K562 (cell line): ENCODE data around the gene ZNF648. TPM values are rescaled to one million over a fixed set of nuclear protein-coding genes. Genes with fewer than 3 reads are reported as not detected.

Source experiments
- ATAC-seq: fragments of 200-7000 bp; cut with Tn5 transposase; 3 replicates; pipeline ENCODE4 v1.9.1; 2020; ENCODE audit warnings: moderate library complexity
- BruUV-seq: library from RNA; stranded (reverse); fragments of 400-500 nt; replicated peaks from 2 replicates; lab custom pipeline; 2021; lab: Mats Ljungman, UMichigan
- CTCF ChIA-PET: fragments of 300-600 bp; formaldehyde crosslinking; extraction: SDS; loops from one replicate; lab custom pipeline; 2021; ENCODE audit warnings: low intra/inter-chr PET ratio; lab: Yijun Ruan, JAX
- POLR2A ChIA-PET: fragments of 300-600, 350-650 bp; sonication (Branson Sonifier 250); formaldehyde crosslinking; extraction: SDS; loops from one replicate; lab custom pipeline; 2021; ENCODE audit warnings: antibody characterized with exemption, inconsistent platforms; lab: Yijun Ruan, JAX
- DNase-seq, 4 experiments: peaks; one replicate each; pipeline versions ENCODE4 v3.0.0 to v3.0.0-alpha.2; 2011 to 2018; ENCODE audit warnings: low spot score in 3 of 4, mixed read lengths in 3 of 4; ENCODE audit errors: extremely low read depth in 1 of 4
- FAIRE-seq: peaks from 2 replicates; lab custom pipeline; 2011; peaks lifted over from hg19 to GRCh38; lab: Jason Lieb, UNC
- H2AFZ ChIP-seq: 2 replicates; pipeline ENCODE4 v1.6.0; 2011; ENCODE audit warnings: low read depth, low read length, control low read depth, inconsistent platforms
- H3K27ac ChIP-seq: fragments of 200-600 bp; 3 replicates; pipeline ENCODE4 v1.8.0; 2011; ENCODE audit warnings: low read depth, mild to moderate bottlenecking, control low read depth, inconsistent platforms, low read length, moderate library complexity, mixed read lengths; ENCODE audit errors: extremely low read depth
- H3K27me3 ChIP-seq, 2 experiments: fragments of 300-600 bp in 1 of 2; 2 replicates in 1 of 2; 3 replicates in 1 of 2; pipeline versions ENCODE4 v1.6.0 to v1.8.0; 2011; ENCODE audit warnings: inconsistent platforms in 2 of 2, low read length in 2 of 2, mild to moderate bottlenecking in 1 of 2, mixed read lengths in 1 of 2, moderate library complexity in 1 of 2; ENCODE audit not compliant: control insufficient read depth in 2 of 2, insufficient read depth in 2 of 2
- H3K36me3 ChIP-seq: fragments of 300-600 bp; 3 replicates; pipeline ENCODE4 v1.8.0; 2011; ENCODE audit warnings: mild to moderate bottlenecking, low read length, inconsistent platforms; ENCODE audit not compliant: control insufficient read depth, insufficient read depth
- H3K4me1 ChIP-seq, 2 experiments: fragments of 200-600 bp in 1 of 2; replicated peaks in 1 of 2; 2 replicates in 1 of 2; 3 replicates in 1 of 2; pipeline versions ENCODE4 v1.5.1 to v1.8.0; 2011; ENCODE audit warnings: inconsistent platforms in 2 of 2, low read length in 2 of 2, mild to moderate bottlenecking in 1 of 2, mixed read lengths in 1 of 2, moderate library complexity in 1 of 2; ENCODE audit not compliant: control insufficient read depth in 2 of 2, insufficient read depth in 2 of 2
- H3K4me2 ChIP-seq: 2 replicates; pipeline ENCODE4 v1.6.1; 2011; ENCODE audit warnings: low read length, control low read depth, inconsistent platforms, mixed read lengths; ENCODE audit not compliant: insufficient read depth
- H3K4me3 ChIP-seq: fragments of 200-600 bp; sonication (generic), shearing (Covaris generic); 2 replicates; pipeline ENCODE4 v1.5.1; 2016; ENCODE audit warnings: control low read depth, inconsistent platforms
- H3K79me2 ChIP-seq: fragments of 200-600 bp; 3 replicates; pipeline ENCODE4 v1.8.0; 2011; ENCODE audit warnings: low read length, inconsistent platforms; ENCODE audit not compliant: control insufficient read depth, insufficient read depth
- H3K9ac ChIP-seq, 2 experiments: 2 replicates each; pipeline versions ENCODE4 v1.6.0 to v1.6.1; 2011; ENCODE audit warnings: low read depth in 2 of 2, low read length in 2 of 2, control low read depth in 1 of 2, inconsistent platforms in 1 of 2, mild to moderate bottlenecking in 1 of 2, mixed read lengths in 1 of 2; ENCODE audit not compliant: insufficient read depth in 1 of 2
- H3K9me1 ChIP-seq: one replicate; pipeline ENCODE4 v1.6.0; 2011; ENCODE audit warnings: inconsistent platforms, mild to moderate bottlenecking, low read length, moderate library complexity; ENCODE audit not compliant: control insufficient read depth, insufficient read depth
- H3K9me3 ChIP-seq: replicated peaks from 2 replicates; pipeline ENCODE4 v1.5.1; 2011; ENCODE audit warnings: low read depth, low read length, inconsistent platforms; ENCODE audit not compliant: control insufficient read depth, insufficient read depth
- H4K20me1 ChIP-seq: replicated peaks from 2 replicates; pipeline ENCODE4 v1.6.1; 2011; ENCODE audit warnings: low read length, inconsistent platforms, mixed read lengths; ENCODE audit not compliant: control insufficient read depth, insufficient read depth
- CTCF ChIP-seq, 3 experiments: IDR thresholded peaks in 2 of 3; conservative IDR thresholded peaks in 1 of 3; 2 replicates each; pipeline ENCODE4 v1.5.1; 2011 to 2012; ENCODE audit warnings: low read length in 3 of 3, mild to moderate bottlenecking in 3 of 3, control low read depth in 2 of 3, improper control_type of control experiment in 1 of 3, inconsistent platforms in 1 of 3, low read depth in 1 of 3, mixed read lengths in 1 of 3, moderate library complexity in 1 of 3; ENCODE audit not compliant: insufficient read depth in 2 of 3
- CTCFL ChIP-seq: IDR thresholded peaks from 2 replicates; pipeline ENCODE4 v1.6.1; 2011; ENCODE audit warnings: borderline replicate concordance, low read depth, mild to moderate bottlenecking, moderate library complexity, low read length; ENCODE audit not compliant: insufficient read depth, poor library complexity, severe bottlenecking
- HCFC1 ChIP-seq: IDR thresholded peaks from 2 replicates; pipeline ENCODE4 v1.6.1; 2012; ENCODE audit warnings: low read depth, low read length, improper control_type of control experiment
- HNRNPLL ChIP-seq: fragments of 200-400 bp; formaldehyde crosslinking; IDR thresholded peaks from 2 replicates; pipeline ENCODE4 v1.6.1; 2017; ENCODE audit warnings: low read length, low read depth, mild to moderate bottlenecking; ENCODE audit not compliant: poor library complexity, severe bottlenecking
- NRF1 ChIP-seq, 2 experiments: fragments of 450-650 bp; IDR thresholded peaks in 1 of 2; conservative IDR thresholded peaks in 1 of 2; 2 replicates each; pipeline ENCODE4 v1.6.1; 2014; ENCODE audit warnings: mild to moderate bottlenecking in 2 of 2
- POLR2B ChIP-seq: fragments of 450-650 bp; IDR thresholded peaks from 2 replicates; pipeline ENCODE4 v1.6.1; 2018; ENCODE audit warnings: low read depth; ENCODE audit not compliant: partially characterized antibody
- TEAD2 ChIP-seq: fragments of 450-650 bp; IDR thresholded peaks from 2 replicates; pipeline ENCODE4 v1.6.1; 2016; ENCODE audit warnings: missing genetic modification characterization, control low read depth, missing compliant biosample characterization
- WGBS: fragments of 100-300 bp; shearing (Covaris generic); methylation state at CpG from one replicate; pipeline ENCODE4 v1.1.6; 2016; ENCODE audit warnings: low coverage, mixed read lengths; ENCODE audit not compliant: insufficient coverage; ENCODE audit errors: missing lambda C conversion rate; 5-methylcytosine and 5-hydroxymethylcytosine counted together
- in situ Hi-C: fragments of 300-500 bp; cut with MboI; formaldehyde crosslinking; loops from 4 replicates; pipeline ENCODE4 v1.15.0; 2018; ENCODE audit warnings: inconsistent platforms, mixed read lengths
- intact Hi-C: fragments of 100-400 bp; cut with micrococcal nuclease; formaldehyde crosslinking; loops from 2 replicates; pipeline ENCODE4 v1.14.2; 2022
- polyA plus RNA-seq, 8 experiments: library from polyadenylated mRNA; depleted of rRNA in 4 of 8; stranded (reverse) in 5 of 8; unstranded in 3 of 8; fragments of >200 nt; fragmentation: Nextera tagmentation in 2 of 8; fragmentation: Illumina TruSeq in 1 of 8; extraction: Ambion mirVana in 2 of 8; extraction: Trizol in 1 of 8; gene quantifications; 2 replicates each; pipeline versions ENCODE4 v1.2.1 to v1.2.3, GENCODE V29; 2011 to 2014; ENCODE audit warnings: inconsistent platforms in 1 of 8, missing spikeins in 1 of 8
- total RNA-seq, 7 experiments: library from RNA; depleted of rRNA in 6 of 7; stranded (reverse); fragments of >200 nt in 6 of 7; fragmentation: Illumina TruSeq in 2 of 7; extraction: Trizol in 2 of 7; gene quantifications; 2 replicates each; pipeline versions ENCODE4 v1.2.1 to v1.2.3, GENCODE V29; 2011 to 2021; ENCODE audit warnings: low replicate concordance in 1 of 7

The ZNF648 gene
- total and polyA plus RNA-seq, 9 of the 15 experiments (the other 6 are each of a cell fraction or from before 2014, with no cell fraction given), result 0.06 to 0.27 (median 0.18) TPM; not detected in 2

- in situ Hi-C loops (loop anchor here (10.0 kb wide), 1 partner anchor 585 kb away; no protein-coding TSS in a partner anchor), intact Hi-C loops (no loop called here)
- Histone ChIP-seq H3K36me3 (no peaks in the 10 kb centered on the region), H4K20me1 (no peaks in the 10 kb centered on the region), H3K79me2 (no peaks in the 10 kb centered on the region), H3K27me3 (peaks cover 32 to 46% of the 10 kb centered on the region in 2 experiments), H3K4me2 (no peak overlapping the region), H3K4me3 (no peak overlapping the region), H2AFZ (no peak overlapping the region), H3K9me1 (no peaks in the 10 kb centered on the region), H3K9me3 (no peaks in the 10 kb centered on the region), H3K27ac (no peak overlapping the region), H3K9ac (no peak overlapping the region; a peak in 1 of 4 replicates), H3K4me1 (peaks cover 0 to 12% of the 10 kb centered on the region in 2 experiments; a peak in 1 of 5 replicates)
- no peak for FAIRE-seq
- no peak for DNase-seq
- ChIA-PET POLR2A (interaction anchor here (0.9 kb wide), 1 partner anchor 12 kb away, joined by 3 read pairs; no protein-coding TSS in a partner anchor), CTCF (no interaction called here)
- BruUV-seq, result no TSS peak
- TF ChIP-seq POLR2B, result no peak
- ATAC-seq, result no peak
- 0% methylated on average over 2 of the region's 2 CpGs for WGBS
Measured at GRCh38 chr1:182059936-182060335, 1.6 kb downstream of the ZNF648 start.

- peak; percentile 72 for ATAC-seq
- Histone ChIP-seq H3K79me2 (no peaks in the 10 kb centered on the region), H3K9me3 (no peaks in the 10 kb centered on the region), H2AFZ (no peak overlapping the region), H3K9ac (no peak overlapping the region; a peak in 1 of 4 replicates), H3K4me2 (no peak overlapping the region), H3K27ac (no peak overlapping the region), H3K9me1 (no peaks in the 10 kb centered on the region), H3K27me3 (peaks cover 32 to 46% of the 10 kb centered on the region in 2 experiments), H3K4me3 (no peak overlapping the region), H3K36me3 (no peaks in the 10 kb centered on the region), H3K4me1 (peaks cover 0 to 12% of the 10 kb centered on the region in 2 experiments; a peak in 1 of 5 replicates), H4K20me1 (no peaks in the 10 kb centered on the region)
- BruUV-seq, result no TSS peak
- CTCF ChIA-PET, result no interaction called here
- DNase-seq, result no peak
- FAIRE-seq, result no peak
- intact Hi-C loops, result no loop called here
- TF ChIP-seq HCFC1, result no peak
- TF ChIP-seq TEAD2, result no peak
- 0 out of 6 replicates have a peak, but pooled peaks of 1 of the 3 experiments have one; percentile 7 for TF ChIP-seq CTCF (IDR thresholded peaks at IDR 0.05 in 2 of 3, conservative IDR thresholded peaks at IDR 0.05 in 1 of 3; ENCODE audit: insufficient read depth in 2 of 3, low read depth in 1 of 3, low read length in 3 of 3)
- TF ChIP-seq NRF1 (conservative IDR thresholded peaks at IDR 0.05 in 1 of 2, IDR thresholded peaks at IDR 0.05 in 1 of 2), result peak; percentile 20 to 31; a peak in 2 of 4 replicates
- TF ChIP-seq HNRNPLL, result peak; percentile 81
- TF ChIP-seq CTCFL, result peak; percentile 58
- POLR2A ChIA-PET, result no interaction called here
- in situ Hi-C loops, result no loop called here
- 24% methylated on average over 67 of the region's 80 CpGs for WGBS
Measured at GRCh38 chr1:182056601-182057366, 4.7 kb downstream of the ZNF648 start.
